ENCODE measurements around the gene ACBD3. TPM values are rescaled to one million over a fixed set of nuclear protein-coding genes. Genes with fewer than 3 reads are reported as not detected.

Gene ACBD3
- total RNA-seq, 2 experiments from 2014 or later, result 26.5 to 28.3 TPM

GRCh38 chr1:226216056-226216455 lies 29.5 kb upstream of the ACBD3 start:
- Mint-ChIP-seq H3K36me3 (ENCODE audit: low read depth) (no peaks in the 10 kb centered on the region), H3K9me3 (no peaks in the 10 kb centered on the region), H3K27me3 (peaks cover 10% of the 10 kb centered on the region), H3K27ac (no peak overlapping the region), H3K4me1 (ENCODE audit: low read depth) (no peaks in the 10 kb centered on the region), H3K4me3 (no peak overlapping the region)
- DNase-seq (no peak), ATAC-seq (ENCODE audit: poor library complexity) (no peak)
- H3K36me3 ChIP-seq (ENCODE audit: insufficient read depth, low read length), result no peaks in the 10 kb centered on the region
- TF ChIP-seq CTCF (IDR thresholded peaks at IDR 0.05), result no peak
- H3K9me3 ChIP-seq (ENCODE audit: control insufficient read depth in 1 of 2, insufficient read depth in 1 of 2, low read length in 2 of 2), result no peaks in the 10 kb centered on the region
- ChIA-PET CTCF (no interaction called here), POLR2A (no interaction called here)
- no peaks in the 10 kb centered on the region for H3K4me1 ChIP-seq (ENCODE audit: insufficient read depth, low read length)
- intact Hi-C loops (cut with DNase I, micrococcal nuclease), result no loop called here
- no peak overlapping the region for H3K27ac ChIP-seq (ENCODE audit: low read depth in 1 of 2, low read length in 2 of 2)
- no peaks in the 10 kb centered on the region for H3K27me3 ChIP-seq (ENCODE audit: control insufficient read depth in 1 of 2, insufficient read depth in 2 of 2, low read length in 2 of 2)
- no peak overlapping the region for H3K4me3 ChIP-seq (ENCODE audit: low read length)

- Mint-ChIP-seq H3K4me1 (ENCODE audit: low read depth) (no peaks in the 10 kb centered on the region), H3K27me3 (peaks cover 5% of the 10 kb centered on the region), H3K27ac (no peak overlapping the region), H3K9me3 (no peaks in the 10 kb centered on the region), H3K36me3 (ENCODE audit: low read depth) (no peaks in the 10 kb centered on the region), H3K4me3 (no peak overlapping the region)
- CTCF ChIA-PET, result no interaction called here
- POLR2A ChIA-PET, result no interaction called here
- Histone ChIP-seq H3K36me3 (ENCODE audit: insufficient read depth, low read length) (no peaks in the 10 kb centered on the region), H3K27ac (ENCODE audit: low read depth in 1 of 2, low read length in 2 of 2) (no peak overlapping the region), H3K9me3 (ENCODE audit: control insufficient read depth in 1 of 2, insufficient read depth in 1 of 2, low read length in 2 of 2) (no peaks in the 10 kb centered on the region), H3K27me3 (ENCODE audit: control insufficient read depth in 1 of 2, insufficient read depth in 2 of 2, low read length in 2 of 2) (no peaks in the 10 kb centered on the region), H3K4me3 (ENCODE audit: low read length) (no peak overlapping the region), H3K4me1 (ENCODE audit: insufficient read depth, low read length) (no peaks in the 10 kb centered on the region)
- DNase-seq, result no peak
- intact Hi-C loops (cut with DNase I, micrococcal nuclease), result no loop called here
- no peak for TF ChIP-seq CTCF (IDR thresholded peaks at IDR 0.05)
- ATAC-seq (ENCODE audit: poor library complexity), result no peak
These were observed 28.7 kb upstream of the ACBD3 start for GRCh38 chr1:226215239-226215638.

- no peaks in the 10 kb centered on the region for H3K4me1 Mint-ChIP-seq (ENCODE audit: low read depth)
- ChIA-PET CTCF (no interaction called here), POLR2A (interaction anchor here (0.6 kb wide), 1 partner anchor 973 kb away, joined by 3 read pairs; no protein-coding TSS in a partner anchor)
- H3K27ac ChIP-seq (ENCODE audit: low read depth in 1 of 2, low read length in 2 of 2), result no peak overlapping the region
- no peak overlapping the region for H3K4me3 ChIP-seq (ENCODE audit: low read length)
- TF ChIP-seq CTCF (IDR thresholded peaks at IDR 0.05), result no peak
- DNase-seq (no peak), ATAC-seq (ENCODE audit: poor library complexity) (no peak)
- H3K27me3 Mint-ChIP-seq, result no peaks in the 10 kb centered on the region
- H3K27ac Mint-ChIP-seq, result no peak overlapping the region
- H3K36me3 Mint-ChIP-seq (ENCODE audit: low read depth), result no peaks in the 10 kb centered on the region
- H3K4me1 ChIP-seq (ENCODE audit: insufficient read depth, low read length), result no peaks in the 10 kb centered on the region
- no peaks in the 10 kb centered on the region for H3K36me3 ChIP-seq (ENCODE audit: insufficient read depth, low read length)
- intact Hi-C loops (cut with DNase I, micrococcal nuclease), result no loop called here
- H3K9me3 ChIP-seq (ENCODE audit: control insufficient read depth in 1 of 2, insufficient read depth in 1 of 2, low read length in 2 of 2), result no peaks in the 10 kb centered on the region
- H3K4me3 Mint-ChIP-seq, result no peak overlapping the region
- H3K27me3 ChIP-seq (ENCODE audit: control insufficient read depth in 1 of 2, insufficient read depth in 2 of 2, low read length in 2 of 2), result no peaks in the 10 kb centered on the region
- no peaks in the 10 kb centered on the region for H3K9me3 Mint-ChIP-seq
These were observed 26.0 kb upstream of the ACBD3 start for GRCh38 chr1:226212545-226212944.

Data from CD4-positive, alpha-beta T cell (primary cell).